A549 (cell line): ENCODE measurements around the gene STK17A. TPM values are rescaled to one million over a fixed set of nuclear protein-coding genes. Genes with fewer than 3 reads are reported as not detected.
A peak's percentile ranks its signal among the peaks of the same experiment; 100 is the strongest.

Experiments used
- BHLHE40 ChIP-seq: IDR thresholded peaks from 2 replicates; pipeline ENCODE4 v1.6.1; 2012; ENCODE audit warnings: low read depth, low read length, inconsistent platforms
- CBX8 ChIP-seq: fragments of 200-600 bp; sonication (generic); IDR thresholded peaks from 2 replicates; pipeline ENCODE4 v1.6.1; 2016
- CHD2 ChIP-seq: fragments of 150-350 bp; IDR thresholded peaks from 2 replicates; pipeline ENCODE4 v1.6.1; 2014; ENCODE audit warnings: low read length; ENCODE audit not compliant: partially characterized antibody
- CHD4 ChIP-seq: fragments of 200-600 bp; sonication (generic); IDR thresholded peaks from 2 replicates; pipeline ENCODE4 v1.6.1; 2016; ENCODE audit warnings: antibody characterized with exemption, mild to moderate bottlenecking, borderline replicate concordance
- EHF ChIP-seq: fragments of 250-450 bp; sonication (Bioruptor Pico); IDR thresholded peaks from 2 replicates; pipeline ENCODE4 v1.5.0; 2020; ENCODE audit warnings: mild to moderate bottlenecking
- EP300 ChIP-seq, 2 experiments: fragments of >200 bp; sonication (Bioruptor Twin); formaldehyde crosslinking; IDR thresholded peaks; 2 replicates in 1 of 2; 3 replicates in 1 of 2; pipeline ENCODE4 v1.6.1; 2016 to 2017
- ESRRA ChIP-seq: fragments of 150-350 bp; IDR thresholded peaks from 2 replicates; pipeline ENCODE4 v1.6.1; 2014; ENCODE audit warnings: mild to moderate bottlenecking, low read length, borderline replicate concordance
- FOSL2 ChIP-seq, 2 experiments: fragments of 450-650 bp in 1 of 2; fragments of >200 bp in 1 of 2; sonication (Bioruptor Twin) in 1 of 2; formaldehyde crosslinking; IDR thresholded peaks; 2 replicates each; pipeline versions ENCODE4 v1.5.0 to v1.6.1; 2016 to 2020; ENCODE audit warnings: mild to moderate bottlenecking in 1 of 2, moderate library complexity in 1 of 2
- FOXS1 ChIP-seq: fragments of 250-450 bp; sonication (Bioruptor Pico); IDR thresholded peaks from 2 replicates; pipeline ENCODE4 v1.5.0; 2020; ENCODE audit warnings: mild to moderate bottlenecking, moderate library complexity
- HOXB13 ChIP-seq: fragments of 250-450 bp; sonication (Bioruptor Pico); IDR thresholded peaks from 2 replicates; pipeline ENCODE4 v1.5.0; 2020; ENCODE audit warnings: low read depth, mild to moderate bottlenecking, moderate library complexity
- HOXB5 ChIP-seq: fragments of 250-450 bp; sonication (Bioruptor Pico); IDR thresholded peaks from 2 replicates; pipeline ENCODE4 v1.5.0; 2020; ENCODE audit warnings: mild to moderate bottlenecking, moderate library complexity
- KDM5A ChIP-seq: fragments of 200-600 bp; sonication (generic); IDR thresholded peaks from 2 replicates; pipeline ENCODE4 v1.6.1; 2016; ENCODE audit warnings: antibody characterized with exemption, mild to moderate bottlenecking
- MAFK ChIP-seq: fragments of 450-650 bp; IDR thresholded peaks from 2 replicates; pipeline ENCODE4 v1.6.1; 2014; ENCODE audit not compliant: partially characterized antibody
- MAZ ChIP-seq: fragments of 150-350 bp; IDR thresholded peaks from 2 replicates; pipeline ENCODE4 v1.6.1; 2014; ENCODE audit warnings: antibody characterized with exemption, low read depth, low read length, borderline replicate concordance
- NFE2L2 ChIP-seq: fragments of 150-350 bp; conservative IDR thresholded peaks from 2 replicates; pipeline ENCODE4 v1.6.1; 2014; ENCODE audit warnings: low read length
- NPAS2 ChIP-seq: fragments of 250-450 bp; sonication (Bioruptor Pico); IDR thresholded peaks from 2 replicates; pipeline ENCODE4 v1.8.0; 2022; ENCODE audit warnings: mild to moderate bottlenecking, moderate library complexity, borderline replicate concordance
- NR3C1 ChIP-seq: fragments of >200 bp; sonication (Bioruptor Twin); formaldehyde crosslinking; IDR thresholded peaks from 3 replicates; pipeline ENCODE4 v1.6.1; 2017
- POLR2A ChIP-seq: IDR thresholded peaks from 2 replicates; pipeline ENCODE4 v1.6.1; 2012; ENCODE audit warnings: mild to moderate bottlenecking, low read length
- RAD21 ChIP-seq, 2 experiments: fragments of >200 bp in 1 of 2; sonication (Bioruptor Twin) in 1 of 2; formaldehyde crosslinking in 1 of 2; IDR thresholded peaks in 1 of 2; conservative IDR thresholded peaks in 1 of 2; 2 replicates in 1 of 2; 3 replicates in 1 of 2; pipeline ENCODE4 v1.6.1; 2012 to 2018; ENCODE audit warnings: inconsistent platforms in 1 of 2
- RARB ChIP-seq: fragments of 250-450 bp; sonication (Bioruptor Pico); IDR thresholded peaks from 2 replicates; pipeline ENCODE4 v1.8.0; 2021; ENCODE audit warnings: mild to moderate bottlenecking, moderate library complexity
- RCOR1 ChIP-seq: fragments of 150-350 bp; IDR thresholded peaks from 2 replicates; pipeline ENCODE4 v1.6.1; 2014; ENCODE audit warnings: antibody characterized with exemption, low read length, low read depth
- RFX5 ChIP-seq: fragments of 450-650 bp; IDR thresholded peaks from 2 replicates; pipeline ENCODE4 v1.7.1; 2014; ENCODE audit warnings: antibody characterized with exemption, mild to moderate bottlenecking, moderate library complexity
- RNF2 ChIP-seq: fragments of 200-600 bp; sonication (generic); IDR thresholded peaks from 2 replicates; pipeline ENCODE4 v1.6.1; 2016; ENCODE audit warnings: low read depth, mild to moderate bottlenecking, antibody characterized with exemption, moderate library complexity, borderline replicate concordance
- SMC3 ChIP-seq: fragments of >200 bp; sonication (Bioruptor Twin); formaldehyde crosslinking; IDR thresholded peaks from 3 replicates; pipeline ENCODE4 v1.6.1; 2018; ENCODE audit warnings: inconsistent platforms
- TFCP2L1 ChIP-seq: fragments of 250-450 bp; sonication (Bioruptor Pico); IDR thresholded peaks from 2 replicates; pipeline ENCODE4 v1.5.0; 2021; ENCODE audit warnings: mild to moderate bottlenecking
- TP53 ChIP-seq: fragments of 250-450 bp; sonication (Bioruptor Pico); IDR thresholded peaks from 2 replicates; pipeline ENCODE4 v1.5.0; 2021; ENCODE audit warnings: mild to moderate bottlenecking, moderate library complexity
- polyA plus RNA-seq, 4 experiments: library from polyadenylated mRNA; depleted of rRNA in 3 of 4; stranded (reverse); fragments of >200 nt; fragmentation: RNase III in 1 of 4; extraction: RNeasy Plus Mini Kit Qiagen cat#74134 plus additional on column Dnase treatment in 1 of 4; gene quantifications; 2 replicates in 3 of 4; 3 replicates in 1 of 4; pipeline ENCODE4 v1.2.3, GENCODE V29; 2011 to 2017
- TF ChIP-seq, protein P1 (sequence below): fragments of 150-350 bp; IDR thresholded peaks from 2 replicates; pipeline ENCODE4 v1.6.1; 2014; ENCODE audit warnings: low read depth, mild to moderate bottlenecking, low read length
- TF ChIP-seq, protein P2 (sequence below): fragments of 450-650 bp; IDR thresholded peaks from 2 replicates; pipeline ENCODE4 v1.6.1; 2014; ENCODE audit warnings: antibody characterized with exemption
- TF ChIP-seq, protein P3 (sequence below): fragments of 250-450 bp; sonication (Bioruptor Pico); IDR thresholded peaks from 2 replicates; pipeline ENCODE4 v1.5.0; 2021; ENCODE audit warnings: mild to moderate bottlenecking, moderate library complexity, borderline replicate concordance
- TF ChIP-seq, protein P4 (sequence below): IDR thresholded peaks from 2 replicates; pipeline ENCODE4 v1.6.1; 2012; ENCODE audit warnings: low read depth, borderline replicate concordance
- TF ChIP-seq, protein P5 (sequence below): fragments of 200-600 bp; sonication (generic); IDR thresholded peaks from 2 replicates; pipeline ENCODE4 v1.6.1; 2016; ENCODE audit warnings: antibody characterized with exemption, mild to moderate bottlenecking, moderate library complexity
- TF ChIP-seq, protein P6 (sequence below): IDR thresholded peaks from 2 replicates; pipeline ENCODE4 v1.6.1; 2012
- TF ChIP-seq, protein P7 (sequence below): IDR thresholded peaks from 2 replicates; pipeline ENCODE4 v1.6.1; 2012

The STK17A gene
- polyA plus RNA-seq, 2 of the 4 experiments (the other 2 are of a cell fraction): 27.3 to 47.5 TPM

DNA sequence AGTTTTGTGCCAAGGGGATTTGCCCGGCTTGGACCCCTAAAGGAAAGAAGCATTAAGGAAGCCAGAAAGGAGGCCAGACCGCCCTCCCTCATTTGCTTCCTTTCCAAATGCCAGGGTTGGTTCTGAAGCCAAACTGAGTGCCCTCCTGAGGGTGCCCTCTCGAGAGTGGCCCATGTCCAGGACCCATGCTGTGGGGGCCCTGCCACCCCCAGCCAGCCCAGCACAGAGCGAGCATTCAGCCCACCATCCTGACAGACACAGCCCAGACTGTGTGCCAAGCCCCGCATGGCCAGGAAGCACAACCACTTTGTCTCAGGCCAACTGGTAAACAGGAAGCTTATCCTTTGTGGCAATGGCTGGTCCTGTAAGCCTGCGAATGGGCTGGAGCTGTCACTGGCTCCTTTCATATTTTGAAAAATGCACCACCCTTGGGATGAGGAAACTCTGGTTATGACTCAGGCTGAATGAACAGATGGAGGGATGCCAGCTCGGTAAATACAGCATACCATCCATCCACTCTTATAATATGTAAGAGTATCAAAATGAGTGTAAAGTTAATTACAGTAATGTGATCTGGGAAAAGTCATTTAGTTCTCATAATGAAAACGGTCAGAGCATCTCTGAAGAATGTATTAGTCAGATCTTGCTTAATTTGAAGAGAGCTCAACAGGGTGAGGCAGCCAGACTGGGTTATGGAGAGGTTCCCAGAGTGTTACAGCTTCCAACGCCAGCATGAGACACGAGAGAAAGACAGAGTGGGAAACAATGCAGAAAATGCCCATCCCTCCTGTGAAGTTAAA lies 65.0 kb downstream of the STK17A start (continued):
- TF ChIP-seq, protein P1, sequence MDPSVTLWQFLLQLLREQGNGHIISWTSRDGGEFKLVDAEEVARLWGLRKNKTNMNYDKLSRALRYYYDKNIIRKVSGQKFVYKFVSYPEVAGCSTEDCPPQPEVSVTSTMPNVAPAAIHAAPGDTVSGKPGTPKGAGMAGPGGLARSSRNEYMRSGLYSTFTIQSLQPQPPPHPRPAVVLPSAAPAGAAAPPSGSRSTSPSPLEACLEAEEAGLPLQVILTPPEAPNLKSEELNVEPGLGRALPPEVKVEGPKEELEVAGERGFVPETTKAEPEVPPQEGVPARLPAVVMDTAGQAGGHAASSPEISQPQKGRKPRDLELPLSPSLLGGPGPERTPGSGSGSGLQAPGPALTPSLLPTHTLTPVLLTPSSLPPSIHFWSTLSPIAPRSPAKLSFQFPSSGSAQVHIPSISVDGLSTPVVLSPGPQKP: no peak
- no peak for TF ChIP-seq NR3C1
- no peak for TF ChIP-seq HOXB13 (CRISPR knock-in tag)
- no peak for TF ChIP-seq NFE2L2
- TF ChIP-seq EP300 (IDR thresholded peaks at IDR 0.05): peak; percentile 21 to 60; a peak in 1 of 5 replicates
- TF ChIP-seq, protein P2, sequence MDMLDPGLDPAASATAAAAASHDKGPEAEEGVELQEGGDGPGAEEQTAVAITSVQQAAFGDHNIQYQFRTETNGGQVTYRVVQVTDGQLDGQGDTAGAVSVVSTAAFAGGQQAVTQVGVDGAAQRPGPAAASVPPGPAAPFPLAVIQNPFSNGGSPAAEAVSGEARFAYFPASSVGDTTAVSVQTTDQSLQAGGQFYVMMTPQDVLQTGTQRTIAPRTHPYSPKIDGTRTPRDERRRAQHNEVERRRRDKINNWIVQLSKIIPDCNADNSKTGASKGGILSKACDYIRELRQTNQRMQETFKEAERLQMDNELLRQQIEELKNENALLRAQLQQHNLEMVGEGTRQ: no peak
- TF ChIP-seq, protein P3, sequence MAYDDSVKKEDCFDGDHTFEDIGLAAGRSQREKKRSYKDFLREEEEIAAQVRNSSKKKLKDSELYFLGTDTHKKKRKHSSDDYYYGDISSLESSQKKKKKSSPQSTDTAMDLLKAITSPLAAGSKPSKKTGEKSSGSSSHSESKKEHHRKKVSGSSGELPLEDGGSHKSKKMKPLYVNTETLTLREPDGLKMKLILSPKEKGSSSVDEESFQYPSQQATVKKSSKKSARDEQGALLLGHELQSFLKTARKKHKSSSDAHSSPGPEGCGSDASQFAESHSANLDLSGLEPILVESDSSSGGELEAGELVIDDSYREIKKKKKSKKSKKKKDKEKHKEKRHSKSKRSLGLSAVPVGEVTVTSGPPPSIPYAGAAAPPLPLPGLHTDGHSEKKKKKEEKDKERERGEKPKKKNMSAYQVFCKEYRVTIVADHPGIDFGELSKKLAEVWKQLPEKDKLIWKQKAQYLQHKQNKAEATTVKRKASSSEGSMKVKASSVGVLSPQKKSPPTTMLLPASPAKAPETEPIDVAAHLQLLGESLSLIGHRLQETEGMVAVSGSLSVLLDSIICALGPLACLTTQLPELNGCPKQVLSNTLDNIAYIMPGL (CRISPR knock-in tag): no peak
- TF ChIP-seq SMC3: peak; percentile 28; the same call in 1 of the 3 replicates
- no peak for TF ChIP-seq RFX5
- TF ChIP-seq KDM5A: no peak
- no peak for TF ChIP-seq POLR2A
- peak; percentile 68; the same call in 1 of the 2 replicates for TF ChIP-seq HOXB5 (CRISPR knock-in tag)
- no peak for TF ChIP-seq CHD4
- TF ChIP-seq MAZ: no peak
- TF ChIP-seq RARB (CRISPR knock-in tag): no peak
- no peak for TF ChIP-seq TFCP2L1 (CRISPR knock-in tag)
- TF ChIP-seq CHD2: no peak
- TF ChIP-seq, protein P4, sequence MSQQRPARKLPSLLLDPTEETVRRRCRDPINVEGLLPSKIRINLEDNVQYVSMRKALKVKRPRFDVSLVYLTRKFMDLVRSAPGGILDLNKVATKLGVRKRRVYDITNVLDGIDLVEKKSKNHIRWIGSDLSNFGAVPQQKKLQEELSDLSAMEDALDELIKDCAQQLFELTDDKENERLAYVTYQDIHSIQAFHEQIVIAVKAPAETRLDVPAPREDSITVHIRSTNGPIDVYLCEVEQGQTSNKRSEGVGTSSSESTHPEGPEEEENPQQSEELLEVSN: no peak
- no peak for TF ChIP-seq RCOR1
- TF ChIP-seq ESRRA: no peak
- TF ChIP-seq EHF: no peak
- TF ChIP-seq FOXS1 (CRISPR knock-in tag): no peak
- TF ChIP-seq FOSL2 (IDR thresholded peaks at IDR 0.05): peak; percentile 83
- peak; percentile 88 for TF ChIP-seq FOSL2 (CRISPR knock-in tag; IDR thresholded peaks at IDR 0.05)
- peak in 1 of 2 experiments; percentile 34; a peak in 2 of 5 replicates for TF ChIP-seq RAD21 (conservative IDR thresholded peaks at IDR 0.05 in 1 of 2, IDR thresholded peaks at IDR 0.05 in 1 of 2)
- no peak for TF ChIP-seq RNF2
- TF ChIP-seq, protein P5, sequence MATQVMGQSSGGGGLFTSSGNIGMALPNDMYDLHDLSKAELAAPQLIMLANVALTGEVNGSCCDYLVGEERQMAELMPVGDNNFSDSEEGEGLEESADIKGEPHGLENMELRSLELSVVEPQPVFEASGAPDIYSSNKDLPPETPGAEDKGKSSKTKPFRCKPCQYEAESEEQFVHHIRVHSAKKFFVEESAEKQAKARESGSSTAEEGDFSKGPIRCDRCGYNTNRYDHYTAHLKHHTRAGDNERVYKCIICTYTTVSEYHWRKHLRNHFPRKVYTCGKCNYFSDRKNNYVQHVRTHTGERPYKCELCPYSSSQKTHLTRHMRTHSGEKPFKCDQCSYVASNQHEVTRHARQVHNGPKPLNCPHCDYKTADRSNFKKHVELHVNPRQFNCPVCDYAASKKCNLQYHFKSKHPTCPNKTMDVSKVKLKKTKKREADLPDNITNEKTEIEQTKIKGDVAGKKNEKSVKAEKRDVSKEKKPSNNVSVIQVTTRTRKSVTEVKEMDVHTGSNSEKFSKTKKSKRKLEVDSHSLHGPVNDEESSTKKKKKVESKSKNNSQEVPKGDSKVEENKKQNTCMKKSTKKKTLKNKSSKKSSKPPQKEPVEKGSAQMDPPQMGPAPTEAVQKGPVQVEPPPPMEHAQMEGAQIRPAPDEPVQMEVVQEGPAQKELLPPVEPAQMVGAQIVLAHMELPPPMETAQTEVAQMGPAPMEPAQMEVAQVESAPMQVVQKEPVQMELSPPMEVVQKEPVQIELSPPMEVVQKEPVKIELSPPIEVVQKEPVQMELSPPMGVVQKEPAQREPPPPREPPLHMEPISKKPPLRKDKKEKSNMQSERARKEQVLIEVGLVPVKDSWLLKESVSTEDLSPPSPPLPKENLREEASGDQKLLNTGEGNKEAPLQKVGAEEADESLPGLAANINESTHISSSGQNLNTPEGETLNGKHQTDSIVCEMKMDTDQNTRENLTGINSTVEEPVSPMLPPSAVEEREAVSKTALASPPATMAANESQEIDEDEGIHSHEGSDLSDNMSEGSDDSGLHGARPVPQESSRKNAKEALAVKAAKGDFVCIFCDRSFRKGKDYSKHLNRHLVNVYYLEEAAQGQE: no peak
- TF ChIP-seq, protein P6, sequence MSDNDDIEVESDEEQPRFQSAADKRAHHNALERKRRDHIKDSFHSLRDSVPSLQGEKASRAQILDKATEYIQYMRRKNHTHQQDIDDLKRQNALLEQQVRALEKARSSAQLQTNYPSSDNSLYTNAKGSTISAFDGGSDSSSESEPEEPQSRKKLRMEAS: peak; percentile 60
- no peak for TF ChIP-seq CBX8
- no peak for TF ChIP-seq BHLHE40
- TF ChIP-seq, protein P7, sequence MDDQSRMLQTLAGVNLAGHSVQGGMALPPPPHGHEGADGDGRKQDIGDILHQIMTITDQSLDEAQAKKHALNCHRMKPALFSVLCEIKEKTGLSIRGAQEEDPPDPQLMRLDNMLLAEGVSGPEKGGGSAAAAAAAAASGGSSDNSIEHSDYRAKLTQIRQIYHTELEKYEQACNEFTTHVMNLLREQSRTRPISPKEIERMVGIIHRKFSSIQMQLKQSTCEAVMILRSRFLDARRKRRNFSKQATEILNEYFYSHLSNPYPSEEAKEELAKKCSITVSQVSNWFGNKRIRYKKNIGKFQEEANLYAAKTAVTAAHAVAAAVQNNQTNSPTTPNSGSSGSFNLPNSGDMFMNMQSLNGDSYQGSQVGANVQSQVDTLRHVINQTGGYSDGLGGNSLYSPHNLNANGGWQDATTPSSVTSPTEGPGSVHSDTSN: no peak
- TF ChIP-seq TP53 (CRISPR knock-in tag): no peak
- no peak for TF ChIP-seq MAFK
- TF ChIP-seq NPAS2 (CRISPR knock-in tag): no peak
